H1 (cell line): ENCODE results near the gene FHAD1. TPM values are rescaled to one million over a fixed set of nuclear protein-coding genes. Genes with fewer than 3 reads are reported as not detected.

Experiments used
- CTCF ChIA-PET: fragments of 300-600 bp; sonication (Branson Sonifier 250); formaldehyde crosslinking; loops from one replicate; lab custom pipeline; 2021; ENCODE audit not compliant: partially characterized antibody; lab: Charles Lee
- POLR2A ChIA-PET: fragments of 300-600 bp; sonication (Branson Sonifier 250); formaldehyde crosslinking; loops from one replicate; lab custom pipeline; 2021; ENCODE audit warnings: inconsistent platforms; ENCODE audit not compliant: partially characterized antibody; lab: Charles Lee
- DNase-seq, 2 experiments: peaks; one replicate each; pipeline versions ENCODE4 v3.0.0 to v3.0.0-alpha.2; 2010 to 2022; ENCODE audit warnings: low spot score in 2 of 2, low read depth in 1 of 2, mixed read lengths in 1 of 2
- FAIRE-seq: peaks from 2 replicates; lab custom pipeline; 2011; peaks lifted over from hg19 to GRCh38; lab: Jason Lieb, UNC
- H2AFZ ChIP-seq: 2 replicates; pipeline ENCODE4 v1.8.1; 2012; ENCODE audit warnings: low read length, inconsistent platforms
- H2AK5ac ChIP-seq: 2 replicates; pipeline ENCODE4 v1.6.1; 2013; ENCODE audit warnings: low read depth, low read length
- H2BK120ac ChIP-seq: replicated peaks from 2 replicates; pipeline ENCODE3; 2013; ENCODE audit warnings: low read depth, low read length, inconsistent platforms
- H2BK12ac ChIP-seq: 2 replicates; pipeline ENCODE4 v1.6.1; 2013; ENCODE audit warnings: low read depth, low read length
- H2BK15ac ChIP-seq: 2 replicates; pipeline ENCODE4 v1.6.1; 2013; ENCODE audit warnings: low read length
- H2BK20ac ChIP-seq: 2 replicates; pipeline ENCODE4 v1.6.1; 2013; ENCODE audit warnings: low read length
- H2BK5ac ChIP-seq: 2 replicates; pipeline ENCODE4 v1.6.1; 2013; ENCODE audit warnings: low read depth, low read length
- H3K14ac ChIP-seq: 2 replicates; pipeline ENCODE4 v1.6.1; 2013; ENCODE audit warnings: inconsistent platforms; ENCODE audit not compliant: insufficient read length
- H3K18ac ChIP-seq: 2 replicates; pipeline ENCODE4 v1.6.1; 2013; ENCODE audit warnings: low read length; ENCODE audit errors: extremely low read depth
- H3K23ac ChIP-seq: 2 replicates; pipeline ENCODE4 v1.6.1; 2013; ENCODE audit warnings: inconsistent platforms; ENCODE audit not compliant: insufficient read length
- H3K23me2 ChIP-seq: 2 replicates; pipeline ENCODE4 v1.6.1; 2013; ENCODE audit warnings: low read depth, low read length
- H3K27ac ChIP-seq: 2 replicates; pipeline ENCODE4 v1.6.1; 2011; ENCODE audit warnings: low read depth, low read length, inconsistent platforms
- H3K27me3 ChIP-seq, 4 experiments: replicated peaks in 1 of 4; 1 replicate in 1 of 4; 2 replicates in 3 of 4; pipeline versions ENCODE4 v1.6.1 to v1.8.1; 2011 to 2013; ENCODE audit warnings: low read length in 3 of 4, mild to moderate bottlenecking in 3 of 4, inconsistent platforms in 2 of 4, mixed read lengths in 2 of 4, moderate library complexity in 1 of 4; ENCODE audit not compliant: control insufficient read depth in 3 of 4, insufficient read depth in 3 of 4; ENCODE audit errors: extremely low read depth in 1 of 4
- H3K36me3 ChIP-seq, 4 experiments: 2 replicates each; pipeline versions ENCODE4 v1.6.1 to v1.8.1; 2011 to 2013; ENCODE audit warnings: mild to moderate bottlenecking in 4 of 4, low read length in 3 of 4, moderate library complexity in 2 of 4, control low read depth in 1 of 4, inconsistent platforms in 1 of 4; ENCODE audit not compliant: insufficient read depth in 4 of 4, control insufficient read depth in 2 of 4
- H3K4ac ChIP-seq: replicated peaks from 2 replicates; pipeline ENCODE3; 2013; ENCODE audit warnings: low read length, low read depth, mixed read lengths, inconsistent platforms; ENCODE audit not compliant: insufficient read length
- H3K4me1 ChIP-seq, 4 experiments: replicated peaks in 1 of 4; 1 replicate in 1 of 4; 2 replicates in 3 of 4; pipeline versions ENCODE4 v1.6.1 to v1.8.1; 2011 to 2013; ENCODE audit warnings: low read length in 3 of 4, inconsistent platforms in 2 of 4, mixed read lengths in 1 of 4; ENCODE audit not compliant: insufficient read depth in 4 of 4, control insufficient read depth in 3 of 4
- H3K4me2 ChIP-seq, 2 experiments: 2 replicates each; pipeline versions ENCODE4 v1.6.1 to v1.8.1; 2011 to 2013; ENCODE audit warnings: low read depth in 2 of 2, low read length in 2 of 2, control low read depth in 1 of 2, inconsistent platforms in 1 of 2, mild to moderate bottlenecking in 1 of 2; ENCODE audit not compliant: insufficient read depth in 1 of 2
- H3K4me3 ChIP-seq, 4 experiments: fragments of 200-600, 300-600 bp in 1 of 4; sonication (generic), shearing (Covaris generic), sonication (Bioruptor Twin) in 1 of 4; 2 replicates each; pipeline versions ENCODE4 v1.5.1 to v1.8.1; 2011 to 2016; ENCODE audit warnings: low read length in 4 of 4, low read depth in 3 of 4, control low read depth in 2 of 4, inconsistent platforms in 2 of 4, mild to moderate bottlenecking in 2 of 4, mixed read lengths in 1 of 4, moderate library complexity in 1 of 4; ENCODE audit not compliant: insufficient read depth in 2 of 4; ENCODE audit errors: extremely low read depth in 1 of 4
- H3K56ac ChIP-seq: replicated peaks from 2 replicates; pipeline ENCODE3; 2013; ENCODE audit warnings: low read depth, mild to moderate bottlenecking, mixed read lengths, low read length, inconsistent platforms; ENCODE audit not compliant: insufficient read length
- H3K79me1 ChIP-seq: 2 replicates; pipeline ENCODE4 v1.6.1; 2013; ENCODE audit warnings: low read depth, low read length, control low read depth
- H3K79me2 ChIP-seq, 2 experiments: 2 replicates each; pipeline versions ENCODE4 v1.6.1 to v1.8.1; 2012 to 2013; ENCODE audit warnings: low read length in 2 of 2, mild to moderate bottlenecking in 2 of 2, inconsistent platforms in 1 of 2; ENCODE audit not compliant: insufficient read depth in 2 of 2, control insufficient read depth in 1 of 2
- H3K9ac ChIP-seq, 4 experiments: replicated peaks in 1 of 4; 1 replicate in 1 of 4; 2 replicates in 3 of 4; pipeline versions ENCODE4 v1.6.1 to v1.8.1; 2011 to 2013; ENCODE audit warnings: low read depth in 3 of 4, low read length in 3 of 4, control low read depth in 2 of 4, mild to moderate bottlenecking in 2 of 4, moderate library complexity in 2 of 4, inconsistent platforms in 1 of 4; ENCODE audit errors: extremely low read depth in 1 of 4
- H3K9me3 ChIP-seq, 2 experiments: 2 replicates each; pipeline versions ENCODE4 v1.6.1 to v1.8.1; 2012 to 2013; ENCODE audit warnings: mild to moderate bottlenecking in 2 of 2, moderate library complexity in 2 of 2, control low read depth in 1 of 2, inconsistent platforms in 1 of 2, low read depth in 1 of 2, low read length in 1 of 2, mixed read lengths in 1 of 2; ENCODE audit not compliant: insufficient read depth in 2 of 2
- H4K20me1 ChIP-seq, 2 experiments: replicated peaks in 1 of 2; 2 replicates each; pipeline versions ENCODE3 to v1.8.1; 2011 to 2013; ENCODE audit warnings: inconsistent platforms in 2 of 2, low read length in 2 of 2, mild to moderate bottlenecking in 1 of 2; ENCODE audit not compliant: insufficient read depth in 2 of 2, control insufficient read depth in 1 of 2
- H4K5ac ChIP-seq: 2 replicates; pipeline ENCODE4 v1.6.1; 2013; ENCODE audit warnings: low read length, low read depth, mixed read lengths, inconsistent platforms; ENCODE audit not compliant: insufficient read length
- H4K8ac ChIP-seq: 2 replicates; pipeline ENCODE4 v1.8.0; 2013; ENCODE audit warnings: mild to moderate bottlenecking, moderate library complexity, low read length, inconsistent platforms; ENCODE audit not compliant: insufficient read depth; ENCODE audit errors: extremely low read depth
- H4K91ac ChIP-seq: replicated peaks from 2 replicates; pipeline ENCODE3; 2013; ENCODE audit warnings: low read length, mixed read lengths, inconsistent platforms; ENCODE audit not compliant: insufficient read length
- BACH1 ChIP-seq: IDR thresholded peaks from 2 replicates; pipeline ENCODE4 v1.6.1; 2012; ENCODE audit warnings: low read length, improper control_type of control experiment
- BRCA1 ChIP-seq: IDR thresholded peaks from 2 replicates; pipeline ENCODE4 v1.6.1; 2012; ENCODE audit warnings: low read depth, low read length, improper control_type of control experiment
- CREB1 ChIP-seq: IDR thresholded peaks from 2 replicates; pipeline ENCODE4 v1.6.1; 2012; ENCODE audit warnings: inconsistent platforms
- JUND ChIP-seq: IDR thresholded peaks from 2 replicates; pipeline ENCODE4 v1.6.1; 2011; ENCODE audit warnings: mild to moderate bottlenecking, improper control_type of control experiment, low read length
- KDM5A ChIP-seq: fragments of 200-600 bp; IDR thresholded peaks from 2 replicates; pipeline ENCODE4 v1.7.1; 2012; ENCODE audit warnings: mild to moderate bottlenecking, low read length, inconsistent platforms, mixed read lengths
- NRF1 ChIP-seq: IDR thresholded peaks from 2 replicates; pipeline ENCODE4 v1.6.1; 2011; ENCODE audit warnings: mild to moderate bottlenecking, low read depth, low read length, improper control_type of control experiment
- POLR2A ChIP-seq, 2 experiments: IDR thresholded peaks; 1 replicate in 1 of 2; 2 replicates in 1 of 2; pipeline ENCODE4 v1.6.1; 2011; ENCODE audit warnings: low read depth in 2 of 2, low read length in 2 of 2, mild to moderate bottlenecking in 2 of 2; ENCODE audit errors: control extremely low read depth in 1 of 2
- SAP30 ChIP-seq: fragments of 300-600 bp; sonication (generic); IDR thresholded peaks from 2 replicates; pipeline ENCODE4 v1.7.1; 2012; ENCODE audit warnings: low read length, moderate library complexity, mild to moderate bottlenecking, inconsistent platforms; ENCODE audit not compliant: insufficient read depth, insufficient replicate concordance
- SRF ChIP-seq: IDR thresholded peaks from 2 replicates; pipeline ENCODE4 v1.6.1; 2011; ENCODE audit warnings: mild to moderate bottlenecking, low read depth, low read length, moderate library complexity
- TAF1 ChIP-seq: IDR thresholded peaks from 2 replicates; pipeline ENCODE4 v1.6.1; 2011; ENCODE audit warnings: mild to moderate bottlenecking, low read depth, low read length
- WGBS, 2 experiments: shearing (Covaris generic) in 1 of 2; methylation state at CpG; one replicate each; pipeline versions ENCODE4 v1.1.6 to v1.1.7; 2013 to 2015; ENCODE audit warnings: low lambda C conversion rate in 2 of 2, mixed read lengths in 2 of 2, inconsistent platforms in 1 of 2, low coverage in 1 of 2, missing lambda C conversion rate in 1 of 2; ENCODE audit not compliant: insufficient replicate concordance in 2 of 2, insufficient coverage in 1 of 2, insufficient read length in 1 of 2; ENCODE audit errors: extremely low coverage in 1 of 2, missing lambda C conversion rate in 1 of 2; 5-methylcytosine and 5-hydroxymethylcytosine counted together
- polyA plus RNA-seq, 7 experiments: library from polyadenylated mRNA; depleted of rRNA in 3 of 7; stranded (reverse) in 5 of 7; unstranded in 2 of 7; fragments of >200 nt in 5 of 7; fragments of 200-250 nt in 2 of 7; gene quantifications; 1 replicate in 5 of 7; 2 replicates in 1 of 7; 4 replicates in 1 of 7; pipeline versions ENCODE4 v1.2.1 to v1.2.3, GENCODE V29; 2011 to 2013; ENCODE audit warnings: missing spikeins in 2 of 7, mixed read lengths in 2 of 7
- total RNA-seq: library from RNA; stranded (reverse); fragmentation: NEBNext Ultra II Directional; extraction: Animal tissue kit (Norgen Biotek cat#: 25700); gene quantifications from 2 replicates; pipeline ENCODE4 v1.2.1, GENCODE V29; 2021
- TF ChIP-seq, protein P1 (sequence below): IDR thresholded peaks from 2 replicates; pipeline ENCODE4 v1.6.1; 2012; ENCODE audit warnings: low read length, inconsistent platforms

The FHAD1 gene
- total and polyA plus RNA-seq, 2 of the 8 experiments (the other 6 are each of a cell fraction or from before 2014, with no cell fraction given): 0.39 to 0.69 TPM

DNA sequence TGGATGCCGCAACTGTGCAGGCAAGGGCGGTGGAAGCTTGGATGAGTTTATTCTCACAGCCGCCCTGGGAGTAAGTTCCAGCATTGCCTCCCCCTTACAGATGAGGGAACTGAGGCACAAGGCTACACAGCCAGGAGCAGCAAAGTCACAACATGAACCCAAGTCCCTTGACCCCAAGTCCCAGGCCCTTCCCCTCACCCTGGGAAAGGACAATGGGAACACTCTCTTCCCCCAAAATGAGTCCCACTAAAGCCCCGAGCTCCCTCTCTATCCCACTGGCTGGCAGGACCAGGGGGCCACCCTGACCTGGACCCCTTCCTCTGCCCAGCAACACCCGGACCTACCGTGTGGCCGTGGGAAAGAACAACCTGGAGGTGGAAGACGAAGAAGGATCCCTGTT is 195.1 kb downstream of the FHAD1 start:
- Histone ChIP-seq H3K18ac (no peak overlapping the region), H3K9ac (no peak overlapping the region), H2AFZ (no peak overlapping the region), H2BK120ac (no peak overlapping the region), H3K56ac (no peak overlapping the region), H3K9me3 (no peaks in the 10 kb centered on the region), H2AK5ac (no peak overlapping the region), H4K91ac (no peak overlapping the region), H4K5ac (no peak overlapping the region), H3K27me3 (no peaks in the 10 kb centered on the region), H3K36me3 (no peaks in the 10 kb centered on the region), H3K79me2 (no peaks in the 10 kb centered on the region), H3K4me2 (no peak overlapping the region), H2BK20ac (no peak overlapping the region), H3K23me2 (no peaks in the 10 kb centered on the region; the same call in 1 of the 2 replicates), H4K20me1 (no peaks in the 10 kb centered on the region), H2BK5ac (no peak overlapping the region), H4K8ac (no peak overlapping the region), H3K14ac (no peak overlapping the region), H3K4me1 (no peaks in the 10 kb centered on the region), H3K27ac (no peak overlapping the region), H2BK12ac (no peak overlapping the region), H3K4ac (no peak overlapping the region), H3K4me3 (no peak overlapping the region), H2BK15ac (no peak overlapping the region), H3K79me1 (no peaks in the 10 kb centered on the region), H3K23ac (no peak overlapping the region)
- no peak for DNase-seq
- 86% methylated on average over 8 of the region's 8 CpGs; no CpG with 5 or more reads in 1 of the 2 experiments for WGBS, 2 experiments
- ChIA-PET POLR2A (no interaction called here), CTCF (interaction anchor here (0.7 to 2.0 kb wide), 2 partner anchors 11 to 69 kb away, joined by 3 to 12 read pairs; no protein-coding TSS in a partner anchor)
- FAIRE-seq: no peak
- TF ChIP-seq SRF: no peak
- no peak for TF ChIP-seq CREB1
- TF ChIP-seq SAP30: no peak
- TF ChIP-seq, protein P1, sequence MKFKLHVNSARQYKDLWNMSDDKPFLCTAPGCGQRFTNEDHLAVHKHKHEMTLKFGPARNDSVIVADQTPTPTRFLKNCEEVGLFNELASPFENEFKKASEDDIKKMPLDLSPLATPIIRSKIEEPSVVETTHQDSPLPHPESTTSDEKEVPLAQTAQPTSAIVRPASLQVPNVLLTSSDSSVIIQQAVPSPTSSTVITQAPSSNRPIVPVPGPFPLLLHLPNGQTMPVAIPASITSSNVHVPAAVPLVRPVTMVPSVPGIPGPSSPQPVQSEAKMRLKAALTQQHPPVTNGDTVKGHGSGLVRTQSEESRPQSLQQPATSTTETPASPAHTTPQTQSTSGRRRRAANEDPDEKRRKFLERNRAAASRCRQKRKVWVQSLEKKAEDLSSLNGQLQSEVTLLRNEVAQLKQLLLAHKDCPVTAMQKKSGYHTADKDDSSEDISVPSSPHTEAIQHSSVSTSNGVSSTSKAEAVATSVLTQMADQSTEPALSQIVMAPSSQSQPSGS: no peak
- no peak for TF ChIP-seq JUND
- no peak for TF ChIP-seq TAF1
- TF ChIP-seq BRCA1: no peak
- no peak for TF ChIP-seq BACH1
- TF ChIP-seq KDM5A: no peak
- no peak for TF ChIP-seq NRF1
- TF ChIP-seq POLR2A (IDR thresholded peaks at IDR 0.05; ENCODE audit: control extremely low read depth in 1 of 2, low read depth in 2 of 2, low read length in 2 of 2): no peak
